ENCODE data around the gene CT45A5. TPM values are rescaled to one million over a fixed set of nuclear protein-coding genes. Genes with fewer than 3 reads are reported as not detected.
"Not testable (repeated sequence)": the region's sequence is repeated elsewhere in the genome, so short reads cannot be mapped to it uniquely, and the experiment has no call there.

The CT45A5 gene, protein sequence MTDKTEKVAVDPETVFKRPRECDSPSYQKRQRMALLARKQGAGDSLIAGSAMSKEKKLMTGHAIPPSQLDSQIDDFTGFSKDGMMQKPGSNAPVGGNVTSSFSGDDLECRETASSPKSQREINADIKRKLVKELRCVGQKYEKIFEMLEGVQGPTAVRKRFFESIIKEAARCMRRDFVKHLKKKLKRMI
- total RNA-seq (2022) (not detected in 2 replicates), Bru-seq, nascent RNA (not detected), BruChase-seq, experiment 1, labeled RNA remaining after a 6-hour chase (not detected), BruChase-seq, experiment 2, labeled RNA remaining after a 2-hour chase (not detected)
- long read RNA-seq, result 0 reads

GRCh38 chrX:135785403-135785802 is at the start of gene CT45A5:
Gene CT45A5, minus strand, starts transcription at chrX:135785503. Its CDS starts 3,774 bp downstream, at chrX:135781729.
- H3K9me3 Mint-ChIP-seq (ENCODE audit: unreplicated experiment); H3K27me3 Mint-ChIP-seq (ENCODE audit: insufficient read depth, unreplicated experiment); intact Hi-C loops (cut with micrococcal nuclease); H3K4me3 Mint-ChIP-seq (ENCODE audit: unreplicated experiment); BruUV-seq (replicated peaks); H3K36me3 Mint-ChIP-seq (ENCODE audit: insufficient read depth, unreplicated experiment); CTCF ChIA-PET; H3K4me1 Mint-ChIP-seq (ENCODE audit: insufficient read depth, unreplicated experiment); DNase-seq (ENCODE audit: unreplicated experiment); POLR2A ChIA-PET; H3K27ac Mint-ChIP-seq (ENCODE audit: low read depth, unreplicated experiment): not testable (repeated sequence)

GRCh38 chrX:135819912-135820311 is 34.6 kb upstream of the CT45A5 start, which contains the start of gene CT45A2:
Gene CT45A2, minus strand, starts transcription at chrX:135820012. Its CDS starts 3,747 bp downstream, at chrX:135816265.
- H3K4me3 Mint-ChIP-seq (ENCODE audit: unreplicated experiment); BruUV-seq (replicated peaks); H3K9me3 Mint-ChIP-seq (ENCODE audit: unreplicated experiment); H3K36me3 Mint-ChIP-seq (ENCODE audit: insufficient read depth, unreplicated experiment); H3K27ac Mint-ChIP-seq (ENCODE audit: low read depth, unreplicated experiment); intact Hi-C loops (cut with micrococcal nuclease); H3K4me1 Mint-ChIP-seq (ENCODE audit: insufficient read depth, unreplicated experiment); H3K27me3 Mint-ChIP-seq (ENCODE audit: insufficient read depth, unreplicated experiment); POLR2A ChIA-PET; DNase-seq (ENCODE audit: unreplicated experiment); CTCF ChIA-PET: not testable (repeated sequence)

- intact Hi-C loops (cut with micrococcal nuclease); BruUV-seq (replicated peaks); H3K36me3 Mint-ChIP-seq (ENCODE audit: insufficient read depth, unreplicated experiment); CTCF ChIA-PET; POLR2A ChIA-PET; H3K27me3 Mint-ChIP-seq (ENCODE audit: insufficient read depth, unreplicated experiment); DNase-seq (ENCODE audit: unreplicated experiment); H3K4me3 Mint-ChIP-seq (ENCODE audit: unreplicated experiment); H3K4me1 Mint-ChIP-seq (ENCODE audit: insufficient read depth, unreplicated experiment); H3K9me3 Mint-ChIP-seq (ENCODE audit: unreplicated experiment); H3K27ac Mint-ChIP-seq (ENCODE audit: low read depth, unreplicated experiment): not testable (repeated sequence)
Observed at GRCh38 chrX:135802687-135803086, 17.4 kb upstream of the CT45A5 start, which contains the start of gene CT45A6. Gene CT45A6, minus strand, starts transcription at chrX:135802787. Its CDS starts 3,794 bp downstream, at chrX:135798993.

DNA sequence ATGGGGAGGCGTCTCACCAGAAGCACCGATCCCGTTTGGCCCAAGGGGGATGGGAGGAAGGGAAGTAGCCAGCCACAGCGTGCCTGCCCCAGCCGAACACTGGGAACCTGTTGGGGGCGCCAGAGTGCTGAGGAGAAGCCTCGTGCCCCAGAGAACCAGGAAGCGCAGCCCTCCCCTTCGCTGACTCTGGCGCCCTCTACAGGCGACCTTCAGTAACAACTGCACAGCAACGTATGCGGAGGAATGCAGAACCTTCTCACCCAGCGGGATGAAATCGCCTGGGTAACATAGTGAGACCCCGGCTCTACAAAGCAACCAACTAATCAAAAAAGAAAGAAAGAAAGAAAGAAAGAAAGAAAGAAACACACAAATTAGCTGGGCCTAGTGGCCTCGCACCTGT is 17.2 kb downstream of the CT45A5 start, which contains the start of gene CT45A3:
Gene CT45A3, minus strand, starts transcription at position 101 of the 400 bp plus-strand sequence. CDS start 3,747 bp downstream, outside the sequence.
- H3K9me3 Mint-ChIP-seq (ENCODE audit: unreplicated experiment); CTCF ChIA-PET; H3K36me3 Mint-ChIP-seq (ENCODE audit: insufficient read depth, unreplicated experiment); H3K27ac Mint-ChIP-seq (ENCODE audit: low read depth, unreplicated experiment); H3K4me1 Mint-ChIP-seq (ENCODE audit: insufficient read depth, unreplicated experiment); BruUV-seq (replicated peaks); H3K4me3 Mint-ChIP-seq (ENCODE audit: unreplicated experiment); POLR2A ChIA-PET; H3K27me3 Mint-ChIP-seq (ENCODE audit: insufficient read depth, unreplicated experiment); DNase-seq (ENCODE audit: unreplicated experiment); intact Hi-C loops (cut with micrococcal nuclease): not testable (repeated sequence)

- DNase-seq (ENCODE audit: unreplicated experiment); POLR2A ChIA-PET; H3K4me1 Mint-ChIP-seq (ENCODE audit: insufficient read depth, unreplicated experiment); H3K27ac Mint-ChIP-seq (ENCODE audit: low read depth, unreplicated experiment); BruUV-seq (replicated peaks); intact Hi-C loops (cut with micrococcal nuclease); H3K36me3 Mint-ChIP-seq (ENCODE audit: insufficient read depth, unreplicated experiment); H3K9me3 Mint-ChIP-seq (ENCODE audit: unreplicated experiment); H3K4me3 Mint-ChIP-seq (ENCODE audit: unreplicated experiment); CTCF ChIA-PET: not testable (repeated sequence)
- peaks cover 10% of the 10 kb centered on the region for H3K27me3 Mint-ChIP-seq (ENCODE audit: insufficient read depth, unreplicated experiment)
Observed at GRCh38 chrX:135744739-135745138, 40.6 kb downstream of the CT45A5 start.

GRCh38 chrX:135741192-135741715 is 44.0 kb downstream of the CT45A5 start:
- ChIA-PET CTCF (interaction anchor here (1.0 to 1.3 kb wide), 3 partner anchors 34 to 189 kb away, joined by 4 to 5 read pairs (median 4); no protein-coding TSS in a partner anchor), POLR2A (no interaction called here)
- no TSS peak for BruUV-seq (replicated peaks)
- no peak overlapping the region for H3K4me3 Mint-ChIP-seq (ENCODE audit: unreplicated experiment)
- TF ChIP-seq, protein P1, sequence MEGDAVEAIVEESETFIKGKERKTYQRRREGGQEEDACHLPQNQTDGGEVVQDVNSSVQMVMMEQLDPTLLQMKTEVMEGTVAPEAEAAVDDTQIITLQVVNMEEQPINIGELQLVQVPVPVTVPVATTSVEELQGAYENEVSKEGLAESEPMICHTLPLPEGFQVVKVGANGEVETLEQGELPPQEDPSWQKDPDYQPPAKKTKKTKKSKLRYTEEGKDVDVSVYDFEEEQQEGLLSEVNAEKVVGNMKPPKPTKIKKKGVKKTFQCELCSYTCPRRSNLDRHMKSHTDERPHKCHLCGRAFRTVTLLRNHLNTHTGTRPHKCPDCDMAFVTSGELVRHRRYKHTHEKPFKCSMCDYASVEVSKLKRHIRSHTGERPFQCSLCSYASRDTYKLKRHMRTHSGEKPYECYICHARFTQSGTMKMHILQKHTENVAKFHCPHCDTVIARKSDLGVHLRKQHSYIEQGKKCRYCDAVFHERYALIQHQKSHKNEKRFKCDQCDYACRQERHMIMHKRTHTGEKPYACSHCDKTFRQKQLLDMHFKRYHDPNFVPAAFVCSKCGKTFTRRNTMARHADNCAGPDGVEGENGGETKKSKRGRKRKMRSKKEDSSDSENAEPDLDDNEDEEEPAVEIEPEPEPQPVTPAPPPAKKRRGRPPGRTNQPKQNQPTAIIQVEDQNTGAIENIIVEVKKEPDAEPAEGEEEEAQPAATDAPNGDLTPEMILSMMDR (IDR thresholded peaks at IDR 0.05; ENCODE audit: unreplicated experiment), result no peak
- H3K9me3 Mint-ChIP-seq (ENCODE audit: unreplicated experiment), result no peaks in the 10 kb centered on the region
- no peaks in the 10 kb centered on the region for H3K27me3 Mint-ChIP-seq (ENCODE audit: insufficient read depth, unreplicated experiment)
- no peak for DNase-seq (ENCODE audit: unreplicated experiment)
- H3K4me1 Mint-ChIP-seq (ENCODE audit: insufficient read depth, unreplicated experiment), result no peaks in the 10 kb centered on the region
- intact Hi-C loops (cut with micrococcal nuclease), result no loop called here
- H3K27ac Mint-ChIP-seq (ENCODE audit: low read depth, unreplicated experiment), result no peak overlapping the region
- no peaks in the 10 kb centered on the region for H3K36me3 Mint-ChIP-seq (ENCODE audit: insufficient read depth, unreplicated experiment)
